SU-DHL-6 (cell line): ENCODE data around the gene ANAPC2.

Experiments
- H2AFZ ChIP-seq: fragments of 200-600 bp; sonication (generic); 2 replicates; pipeline ENCODE4 v1.6.1; 2014; ENCODE audit warnings: low read depth, mild to moderate bottlenecking, moderate library complexity, mixed read lengths, antibody characterized with exemption, low read length; ENCODE audit not compliant: severe bottlenecking
- H3F3A ChIP-seq: fragments of 200-600 bp; shearing (Covaris generic); 2 replicates; pipeline ENCODE4 v1.6.0; 2016; ENCODE audit warnings: antibody characterized with exemption, mild to moderate bottlenecking; ENCODE audit not compliant: insufficient read depth
- H3K27ac ChIP-seq: fragments of 200-600 bp; sonication (generic); 2 replicates; pipeline ENCODE4 v1.5.1; 2016; ENCODE audit warnings: low read depth, mild to moderate bottlenecking, low read length, moderate library complexity, mixed read lengths
- H3K27me3 ChIP-seq: fragments of 200-600 bp; sonication (generic), shearing (Covaris generic); 2 replicates; pipeline ENCODE4 v1.6.0; 2014; ENCODE audit warnings: mild to moderate bottlenecking, low read length
- H3K36me3 ChIP-seq: fragments of 200-600 bp; sonication (generic); 2 replicates; pipeline ENCODE4 v1.6.1; 2014; ENCODE audit warnings: mild to moderate bottlenecking, low read length, mixed read lengths
- H3K4me2 ChIP-seq: fragments of 300-600, 200-600 bp; shearing (Covaris generic), sonication (generic); 2 replicates; pipeline ENCODE4 v1.6.0; 2014; ENCODE audit warnings: low read length, low read depth, mild to moderate bottlenecking; ENCODE audit not compliant: poor library complexity, severe bottlenecking
- H3K4me3 ChIP-seq: fragments of 200-600 bp; sonication (generic); 2 replicates; pipeline ENCODE4 v1.5.1; 2014; ENCODE audit warnings: antibody characterized with exemption, low read length, mild to moderate bottlenecking, mixed read lengths; ENCODE audit not compliant: insufficient read depth, poor library complexity, severe bottlenecking
- H3K79me2 ChIP-seq: fragments of 200-600 bp; sonication (generic); 2 replicates; pipeline ENCODE4 v1.6.1; 2014; ENCODE audit warnings: mild to moderate bottlenecking, low read length, moderate library complexity; ENCODE audit not compliant: insufficient read depth
- H3K9ac ChIP-seq: fragments of 200-600 bp; sonication (generic); 2 replicates; pipeline ENCODE4 v1.7.0; 2014; ENCODE audit warnings: mild to moderate bottlenecking, low read length
- H3K9me2 ChIP-seq: fragments of 200-600 bp; sonication (generic); replicated peaks from 2 replicates; pipeline ENCODE4 v1.6.1; 2014; ENCODE audit warnings: low read length; ENCODE audit not compliant: insufficient read depth
- H3K9me3 ChIP-seq: fragments of 200-600 bp; sonication (generic); 2 replicates; pipeline ENCODE4 v1.6.1; 2014; ENCODE audit warnings: low read length, mixed read lengths; ENCODE audit not compliant: insufficient read depth
- H4K20me1 ChIP-seq: fragments of 200-600 bp; sonication (generic); 2 replicates; pipeline ENCODE4 v1.6.1; 2014; ENCODE audit warnings: low read depth, mild to moderate bottlenecking, antibody characterized with exemption, low read length, moderate library complexity, mixed read lengths
- CTCF ChIP-seq: fragments of 200-600 bp; sonication (generic); IDR thresholded peaks from one replicate; pipeline ENCODE4 v1.5.1; 2017; ENCODE audit warnings: antibody characterized with exemption, mild to moderate bottlenecking, low read length, moderate library complexity; ENCODE audit not compliant: insufficient read depth, poor library complexity, severe bottlenecking
- EZH2phosphoT487 ChIP-seq: fragments of 200-600 bp; sonication (generic), shearing (Covaris generic); conservative IDR thresholded peaks from 2 replicates; pipeline ENCODE4 v1.6.1; 2018; ENCODE audit warnings: mild to moderate bottlenecking, antibody characterized with exemption, low read length, moderate library complexity, mixed read lengths

The ANAPC2 gene

GRCh38 chr9:137158625-137159024, 29.7 kb downstream of the ANAPC2 start:
- Histone ChIP-seq H3K27me3 (no peaks in the 10 kb centered on the region), H3K9ac (no peak overlapping the region), H3K36me3 (no peaks in the 10 kb centered on the region), H3K9me3 (no peaks in the 10 kb centered on the region), H3K9me2 (no peaks in the 10 kb centered on the region), H3F3A (no peaks in the 10 kb centered on the region), H3K79me2 (no peaks in the 10 kb centered on the region), H3K27ac (no peak overlapping the region), H2AFZ (no peak overlapping the region), H4K20me1 (no peaks in the 10 kb centered on the region), H3K4me2 (no peak overlapping the region), H3K4me3 (no peak overlapping the region)
- TF ChIP-seq EZH2phosphoT487 (no peak), CTCF (no peak)

GRCh38 chr9:137157618-137158415, 30.5 kb downstream of the ANAPC2 start:
- Histone ChIP-seq H4K20me1 (no peaks in the 10 kb centered on the region), H2AFZ (no peak overlapping the region), H3K4me3 (no peak overlapping the region), H3K9me3 (no peaks in the 10 kb centered on the region), H3K4me2 (no peak overlapping the region), H3K27ac (no peak overlapping the region), H3K9ac (no peak overlapping the region), H3F3A (no peaks in the 10 kb centered on the region), H3K36me3 (no peaks in the 10 kb centered on the region), H3K9me2 (no peaks in the 10 kb centered on the region), H3K27me3 (no peaks in the 10 kb centered on the region), H3K79me2 (no peaks in the 10 kb centered on the region)
- TF ChIP-seq EZH2phosphoT487: no peak
- no peak for TF ChIP-seq CTCF

GRCh38 chr9:137156567-137157375, 31.6 kb downstream of the ANAPC2 start:
- no peaks in the 10 kb centered on the region for H3K27me3 ChIP-seq
- H3K9ac ChIP-seq: no peak overlapping the region
- H3K36me3 ChIP-seq: no peaks in the 10 kb centered on the region
- H4K20me1 ChIP-seq: no peaks in the 10 kb centered on the region
- H3K4me3 ChIP-seq: no peak overlapping the region
- H3K9me2 ChIP-seq: no peaks in the 10 kb centered on the region
- no peaks in the 10 kb centered on the region for H3F3A ChIP-seq
- no peak overlapping the region for H3K4me2 ChIP-seq
- TF ChIP-seq EZH2phosphoT487 (no peak), CTCF (no peak)
- H3K9me3 ChIP-seq: no peaks in the 10 kb centered on the region
- H3K27ac ChIP-seq: no peak overlapping the region
- H3K79me2 ChIP-seq: no peaks in the 10 kb centered on the region
- H2AFZ ChIP-seq: no peak overlapping the region
